K562 (cell line): ENCODE data around the gene TRAPPC13. TPM values are rescaled to one million over a fixed set of nuclear protein-coding genes. Genes with fewer than 3 reads are reported as not detected.

ENCODE experiments used
- MYC ChIP-seq, 2 experiments: fragments of 250-450 bp in 1 of 2; sonication (Bioruptor Pico) in 1 of 2; IDR thresholded peaks; 2 replicates each; pipeline versions ENCODE4 v1.5.1 to v1.6.1; 2012 to 2021; ENCODE audit warnings: low read depth in 2 of 2, borderline replicate concordance in 1 of 2, improper control_type of control experiment in 1 of 2, low read length in 1 of 2, mild to moderate bottlenecking in 1 of 2, moderate library complexity in 1 of 2
- PTRF ChIP-seq: fragments of 450-650 bp; IDR thresholded peaks from 2 replicates; pipeline ENCODE4 v1.6.1; 2016; ENCODE audit warnings: mild to moderate bottlenecking, missing genetic modification characterization, missing compliant biosample characterization
- RBM34 ChIP-seq: fragments of 200-400 bp; formaldehyde crosslinking; IDR thresholded peaks from 2 replicates; pipeline ENCODE4 v1.6.1; 2018; ENCODE audit warnings: low read length, borderline replicate concordance; ENCODE audit not compliant: insufficient read depth
- U2AF2 ChIP-seq: fragments of 200-400 bp; formaldehyde crosslinking; optimal IDR thresholded peaks from 2 replicates; pipeline ENCODE3; 2017; ENCODE audit warnings: low read depth, mild to moderate bottlenecking, low read length
- ZNF766 ChIP-seq: fragments of 200-800 bp; sonication (Bioruptor generic); conservative IDR thresholded peaks from 2 replicates; pipeline ENCODE4 v1.6.1; 2016; ENCODE audit warnings: missing genetic modification characterization, missing compliant biosample characterization
- polyA plus RNA-seq, 8 experiments: library from polyadenylated mRNA; depleted of rRNA in 4 of 8; stranded (reverse) in 5 of 8; unstranded in 3 of 8; fragments of >200 nt; fragmentation: Nextera tagmentation in 2 of 8; fragmentation: Illumina TruSeq in 1 of 8; extraction: Ambion mirVana in 2 of 8; extraction: Trizol in 1 of 8; gene quantifications; 2 replicates each; pipeline versions ENCODE4 v1.2.1 to v1.2.3, GENCODE V29; 2011 to 2014; ENCODE audit warnings: inconsistent platforms in 1 of 8, missing spikeins in 1 of 8
- total RNA-seq, 7 experiments: library from RNA; depleted of rRNA in 6 of 7; stranded (reverse); fragments of >200 nt in 6 of 7; fragmentation: Illumina TruSeq in 2 of 7; extraction: Trizol in 2 of 7; gene quantifications; 2 replicates each; pipeline versions ENCODE4 v1.2.1 to v1.2.3, GENCODE V29; 2011 to 2021; ENCODE audit warnings: low replicate concordance in 1 of 7
- TF ChIP-seq, protein P1 (sequence below): sonication (generic); formaldehyde crosslinking; IDR thresholded peaks from 2 replicates; pipeline ENCODE4 v1.8.0; 2022; ENCODE audit warnings: mild to moderate bottlenecking, missing genetic modification reagents
- TF ChIP-seq, protein P2 (sequence below), 3 experiments: fragments of 200-800 bp in 1 of 3; fragments of 250-450 bp in 1 of 3; fragments of 450-650 bp in 1 of 3; sonication (Bioruptor Pico) in 1 of 3; sonication (Bioruptor generic) in 1 of 3; formaldehyde crosslinking in 1 of 3; IDR thresholded peaks; 2 replicates each; pipeline versions ENCODE4 v1.6.1 to v1.8.0; 2016 to 2022; ENCODE audit warnings: mild to moderate bottlenecking in 2 of 3, missing genetic modification characterization in 2 of 3, missing compliant biosample characterization in 1 of 3, moderate library complexity in 1 of 3
- TF ChIP-seq, protein P3 (sequence below): fragments of 250-450 bp; sonication (Bioruptor Pico); IDR thresholded peaks from 2 replicates; pipeline ENCODE4 v1.4.0; 2020; ENCODE audit warnings: mild to moderate bottlenecking, moderate library complexity
- TF ChIP-seq, protein P4 (sequence below): sonication (generic); formaldehyde crosslinking; IDR thresholded peaks from 2 replicates; pipeline ENCODE4 v1.8.0; 2022; ENCODE audit warnings: missing genetic modification reagents, mild to moderate bottlenecking, borderline replicate concordance
- TF ChIP-seq, protein P5 (sequence below): fragments of 150-350 bp; conservative IDR thresholded peaks from 2 replicates; pipeline ENCODE4 v1.6.1; 2014; ENCODE audit warnings: low read length

TRAPPC13 gene
- total and polyA plus RNA-seq, 9 of the 15 experiments (the other 6 are each of a cell fraction or from before 2014, with no cell fraction given): 16.2 to 43.8 (median 24.0) TPM

DNA sequence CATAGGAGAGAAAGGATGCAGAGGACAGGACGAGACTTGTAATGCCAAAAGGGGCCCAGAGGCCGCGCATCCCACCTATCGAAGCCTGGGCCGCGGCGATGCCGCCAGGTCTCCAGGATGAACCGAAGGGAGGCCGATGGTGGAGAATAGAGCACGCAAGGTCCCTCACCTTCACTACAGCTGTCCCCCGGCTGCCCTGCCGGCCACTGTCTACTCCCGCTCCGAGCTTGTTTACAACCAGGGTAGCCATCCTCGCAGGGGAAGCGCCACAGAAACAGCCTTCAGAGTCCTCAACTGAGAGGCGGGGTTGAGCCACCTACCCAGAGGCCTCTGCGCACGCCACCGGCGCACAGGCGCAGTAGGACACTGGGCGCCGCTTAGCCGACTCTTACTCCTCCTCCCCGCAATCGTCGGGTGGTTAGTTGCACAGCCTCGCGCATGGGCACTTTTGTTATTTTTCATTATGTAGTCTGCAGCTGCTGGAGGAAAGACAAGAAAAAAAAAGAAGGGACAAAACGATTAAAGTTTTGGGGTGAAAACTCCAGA lies 729 bp upstream of the TRAPPC13 start, which contains the start of gene TRIM23 (continued):
- TF ChIP-seq MYC (IDR thresholded peaks at IDR 0.05; ENCODE audit: low read depth, low read length): no peak; the same call in 1 of the 2 replicates
- no peak for TF ChIP-seq MYC (CRISPR knock-in tag; IDR thresholded peaks at IDR 0.05; ENCODE audit: borderline replicate concordance, low read depth)
- no peak for TF ChIP-seq PTRF (tag)
- TF ChIP-seq, protein P1, sequence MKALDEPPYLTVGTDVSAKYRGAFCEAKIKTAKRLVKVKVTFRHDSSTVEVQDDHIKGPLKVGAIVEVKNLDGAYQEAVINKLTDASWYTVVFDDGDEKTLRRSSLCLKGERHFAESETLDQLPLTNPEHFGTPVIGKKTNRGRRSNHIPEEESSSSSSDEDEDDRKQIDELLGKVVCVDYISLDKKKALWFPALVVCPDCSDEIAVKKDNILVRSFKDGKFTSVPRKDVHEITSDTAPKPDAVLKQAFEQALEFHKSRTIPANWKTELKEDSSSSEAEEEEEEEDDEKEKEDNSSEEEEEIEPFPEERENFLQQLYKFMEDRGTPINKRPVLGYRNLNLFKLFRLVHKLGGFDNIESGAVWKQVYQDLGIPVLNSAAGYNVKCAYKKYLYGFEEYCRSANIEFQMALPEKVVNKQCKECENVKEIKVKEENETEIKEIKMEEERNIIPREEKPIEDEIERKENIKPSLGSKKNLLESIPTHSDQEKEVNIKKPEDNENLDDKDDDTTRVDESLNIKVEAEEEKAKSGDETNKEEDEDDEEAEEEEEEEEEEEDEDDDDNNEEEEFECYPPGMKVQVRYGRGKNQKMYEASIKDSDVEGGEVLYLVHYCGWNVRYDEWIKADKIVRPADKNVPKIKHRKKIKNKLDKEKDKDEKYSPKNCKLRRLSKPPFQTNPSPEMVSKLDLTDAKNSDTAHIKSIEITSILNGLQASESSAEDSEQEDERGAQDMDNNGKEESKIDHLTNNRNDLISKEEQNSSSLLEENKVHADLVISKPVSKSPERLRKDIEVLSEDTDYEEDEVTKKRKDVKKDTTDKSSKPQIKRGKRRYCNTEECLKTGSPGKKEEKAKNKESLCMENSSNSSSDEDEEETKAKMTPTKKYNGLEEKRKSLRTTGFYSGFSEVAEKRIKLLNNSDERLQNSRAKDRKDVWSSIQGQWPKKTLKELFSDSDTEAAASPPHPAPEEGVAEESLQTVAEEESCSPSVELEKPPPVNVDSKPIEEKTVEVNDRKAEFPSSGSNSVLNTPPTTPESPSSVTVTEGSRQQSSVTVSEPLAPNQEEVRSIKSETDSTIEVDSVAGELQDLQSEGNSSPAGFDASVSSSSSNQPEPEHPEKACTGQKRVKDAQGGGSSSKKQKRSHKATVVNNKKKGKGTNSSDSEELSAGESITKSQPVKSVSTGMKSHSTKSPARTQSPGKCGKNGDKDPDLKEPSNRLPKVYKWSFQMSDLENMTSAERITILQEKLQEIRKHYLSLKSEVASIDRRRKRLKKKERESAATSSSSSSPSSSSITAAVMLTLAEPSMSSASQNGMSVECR (CRISPR knock-in tag): 0 out of 2 replicates have a peak, but pooled peaks have one; percentile 53
- no peak for TF ChIP-seq ZNF766 (CRISPR knock-in tag)
- TF ChIP-seq, protein P2, sequence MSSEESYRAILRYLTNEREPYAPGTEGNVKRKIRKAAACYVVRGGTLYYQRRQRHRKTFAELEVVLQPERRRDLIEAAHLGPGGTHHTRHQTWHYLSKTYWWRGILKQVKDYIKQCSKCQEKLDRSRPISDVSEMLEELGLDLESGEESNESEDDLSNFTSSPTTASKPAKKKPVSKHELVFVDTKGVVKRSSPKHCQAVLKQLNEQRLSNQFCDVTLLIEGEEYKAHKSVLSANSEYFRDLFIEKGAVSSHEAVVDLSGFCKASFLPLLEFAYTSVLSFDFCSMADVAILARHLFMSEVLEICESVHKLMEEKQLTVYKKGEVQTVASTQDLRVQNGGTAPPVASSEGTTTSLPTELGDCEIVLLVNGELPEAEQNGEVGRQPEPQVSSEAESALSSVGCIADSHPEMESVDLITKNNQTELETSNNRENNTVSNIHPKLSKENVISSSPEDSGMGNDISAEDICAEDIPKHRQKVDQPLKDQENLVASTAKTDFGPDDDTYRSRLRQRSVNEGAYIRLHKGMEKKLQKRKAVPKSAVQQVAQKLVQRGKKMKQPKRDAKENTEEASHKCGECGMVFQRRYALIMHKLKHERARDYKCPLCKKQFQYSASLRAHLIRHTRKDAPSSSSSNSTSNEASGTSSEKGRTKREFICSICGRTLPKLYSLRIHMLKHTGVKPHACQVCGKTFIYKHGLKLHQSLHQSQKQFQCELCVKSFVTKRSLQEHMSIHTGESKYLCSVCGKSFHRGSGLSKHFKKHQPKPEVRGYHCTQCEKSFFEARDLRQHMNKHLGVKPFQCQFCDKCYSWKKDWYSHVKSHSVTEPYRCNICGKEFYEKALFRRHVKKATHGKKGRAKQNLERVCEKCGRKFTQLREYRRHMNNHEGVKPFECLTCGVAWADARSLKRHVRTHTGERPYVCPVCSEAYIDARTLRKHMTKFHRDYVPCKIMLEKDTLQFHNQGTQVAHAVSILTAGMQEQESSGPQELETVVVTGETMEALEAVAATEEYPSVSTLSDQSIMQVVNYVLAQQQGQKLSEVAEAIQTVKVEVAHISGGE (CRISPR knock-in tag; IDR thresholded peaks at IDR 0.05): no peak
- TF ChIP-seq RBM34: no peak
- TF ChIP-seq, protein P3, sequence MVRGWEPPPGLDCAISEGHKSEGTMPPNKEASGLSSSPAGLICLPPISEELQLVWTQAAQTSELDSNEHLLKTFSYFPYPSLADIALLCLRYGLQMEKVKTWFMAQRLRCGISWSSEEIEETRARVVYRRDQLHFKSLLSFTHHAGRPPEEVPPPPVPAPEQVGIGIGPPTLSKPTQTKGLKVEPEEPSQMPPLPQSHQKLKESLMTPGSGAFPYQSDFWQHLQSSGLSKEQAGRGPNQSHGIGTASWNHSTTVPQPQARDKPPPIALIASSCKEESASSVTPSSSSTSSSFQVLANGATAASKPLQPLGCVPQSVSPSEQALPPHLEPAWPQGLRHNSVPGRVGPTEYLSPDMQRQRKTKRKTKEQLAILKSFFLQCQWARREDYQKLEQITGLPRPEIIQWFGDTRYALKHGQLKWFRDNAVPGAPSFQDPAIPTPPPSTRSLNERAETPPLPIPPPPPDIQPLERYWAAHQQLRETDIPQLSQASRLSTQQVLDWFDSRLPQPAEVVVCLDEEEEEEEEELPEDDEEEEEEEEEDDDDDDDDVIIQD (CRISPR knock-in tag): 0 out of 2 replicates have a peak, but pooled peaks have one; percentile 29
- TF ChIP-seq, protein P4, sequence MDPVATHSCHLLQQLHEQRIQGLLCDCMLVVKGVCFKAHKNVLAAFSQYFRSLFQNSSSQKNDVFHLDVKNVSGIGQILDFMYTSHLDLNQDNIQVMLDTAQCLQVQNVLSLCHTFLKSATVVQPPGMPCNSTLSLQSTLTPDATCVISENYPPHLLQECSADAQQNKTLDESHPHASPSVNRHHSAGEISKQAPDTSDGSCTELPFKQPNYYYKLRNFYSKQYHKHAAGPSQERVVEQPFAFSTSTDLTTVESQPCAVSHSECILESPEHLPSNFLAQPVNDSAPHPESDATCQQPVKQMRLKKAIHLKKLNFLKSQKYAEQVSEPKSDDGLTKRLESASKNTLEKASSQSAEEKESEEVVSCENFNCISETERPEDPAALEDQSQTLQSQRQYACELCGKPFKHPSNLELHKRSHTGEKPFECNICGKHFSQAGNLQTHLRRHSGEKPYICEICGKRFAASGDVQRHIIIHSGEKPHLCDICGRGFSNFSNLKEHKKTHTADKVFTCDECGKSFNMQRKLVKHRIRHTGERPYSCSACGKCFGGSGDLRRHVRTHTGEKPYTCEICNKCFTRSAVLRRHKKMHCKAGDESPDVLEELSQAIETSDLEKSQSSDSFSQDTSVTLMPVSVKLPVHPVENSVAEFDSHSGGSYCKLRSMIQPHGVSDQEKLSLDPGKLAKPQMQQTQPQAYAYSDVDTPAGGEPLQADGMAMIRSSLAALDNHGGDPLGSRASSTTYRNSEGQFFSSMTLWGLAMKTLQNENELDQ (CRISPR knock-in tag): no peak
- TF ChIP-seq, protein P5, sequence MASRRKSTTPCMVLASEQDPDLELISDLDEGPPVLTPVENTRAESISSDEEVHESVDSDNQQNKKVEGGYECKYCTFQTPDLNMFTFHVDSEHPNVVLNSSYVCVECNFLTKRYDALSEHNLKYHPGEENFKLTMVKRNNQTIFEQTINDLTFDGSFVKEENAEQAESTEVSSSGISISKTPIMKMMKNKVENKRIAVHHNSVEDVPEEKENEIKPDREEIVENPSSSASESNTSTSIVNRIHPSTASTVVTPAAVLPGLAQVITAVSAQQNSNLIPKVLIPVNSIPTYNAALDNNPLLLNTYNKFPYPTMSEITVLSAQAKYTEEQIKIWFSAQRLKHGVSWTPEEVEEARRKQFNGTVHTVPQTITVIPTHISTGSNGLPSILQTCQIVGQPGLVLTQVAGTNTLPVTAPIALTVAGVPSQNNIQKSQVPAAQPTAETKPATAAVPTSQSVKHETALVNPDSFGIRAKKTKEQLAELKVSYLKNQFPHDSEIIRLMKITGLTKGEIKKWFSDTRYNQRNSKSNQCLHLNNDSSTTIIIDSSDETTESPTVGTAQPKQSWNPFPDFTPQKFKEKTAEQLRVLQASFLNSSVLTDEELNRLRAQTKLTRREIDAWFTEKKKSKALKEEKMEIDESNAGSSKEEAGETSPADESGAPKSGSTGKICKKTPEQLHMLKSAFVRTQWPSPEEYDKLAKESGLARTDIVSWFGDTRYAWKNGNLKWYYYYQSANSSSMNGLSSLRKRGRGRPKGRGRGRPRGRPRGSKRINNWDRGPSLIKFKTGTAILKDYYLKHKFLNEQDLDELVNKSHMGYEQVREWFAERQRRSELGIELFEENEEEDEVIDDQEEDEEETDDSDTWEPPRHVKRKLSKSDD: no peak
- no peak for TF ChIP-seq U2AF2
